Activated CD4-positive, alpha-beta T cell treated with anti-CD3 and anti-CD28 coated beads, Interleukin-2, amount 50 U/mL, for 1 hour (primary cell): ENCODE results near the gene RNF17.
"Not testable (repeated sequence)": the region's sequence is repeated elsewhere in the genome, so short reads cannot be mapped to it uniquely, and the experiment has no call there.

Experiments used
- DNase-seq: peaks from one replicate; pipeline ENCODE4 v3.0.0-alpha.2; 2020

RNF17 gene

DNA sequence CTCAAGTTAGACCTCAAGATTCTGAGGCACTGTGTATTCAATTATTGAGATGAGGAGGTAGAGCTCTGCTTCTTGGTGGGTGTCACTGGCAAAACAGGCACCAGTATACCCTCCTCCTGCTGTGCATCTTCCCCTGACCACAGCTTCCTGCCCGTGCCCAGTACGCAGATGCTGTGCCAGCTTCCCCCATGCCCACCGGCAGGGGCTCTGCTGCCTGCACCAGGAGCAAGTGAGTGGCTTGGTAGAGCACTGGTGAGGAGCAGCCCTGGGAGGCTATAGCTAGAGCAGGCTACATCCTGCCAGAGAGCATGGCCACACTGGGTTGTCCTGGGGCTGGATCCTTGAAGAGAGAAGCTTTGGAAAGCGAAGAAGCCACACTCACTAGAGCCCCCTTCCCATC is 21.0 kb upstream of the RNF17 start:
- DNase-seq: no peak

DNA sequence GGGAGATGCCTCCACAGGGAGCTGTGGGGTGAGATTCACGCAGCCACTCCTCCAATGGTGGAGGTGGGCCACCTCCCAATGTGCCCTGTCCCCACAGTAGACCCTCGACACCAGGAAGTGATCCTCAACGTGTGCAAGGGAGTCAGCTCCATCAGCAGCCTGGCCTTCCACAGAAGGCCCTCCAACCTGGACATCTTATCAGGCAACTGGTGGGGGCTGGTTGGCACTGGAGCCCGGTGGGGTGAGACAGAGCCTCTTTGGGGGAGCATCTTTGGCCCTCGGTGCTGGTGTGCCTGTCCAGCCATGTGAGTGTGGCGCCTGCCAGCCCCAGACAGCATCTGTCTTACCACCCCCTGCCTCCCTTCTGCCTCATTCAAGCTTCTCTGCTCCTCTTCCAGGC is 19.7 kb upstream of the RNF17 start:
- no peak for DNase-seq

DNA sequence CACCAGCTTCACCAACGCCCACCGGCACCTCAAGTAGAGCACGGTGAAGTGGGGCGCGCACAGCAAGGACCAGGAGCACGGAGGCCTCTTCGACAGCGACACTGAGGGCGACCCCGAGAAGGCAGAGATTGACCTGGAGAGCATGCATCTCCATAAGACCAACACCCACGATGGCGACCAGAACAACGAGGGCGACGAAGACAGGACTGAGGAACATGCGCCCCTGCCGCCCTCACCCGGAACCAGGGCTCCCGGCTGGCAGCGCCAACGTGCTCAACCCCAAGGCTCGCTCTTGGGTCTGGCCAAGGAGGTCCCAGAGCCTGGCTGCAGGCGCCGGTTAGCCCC is 18.5 kb upstream of the RNF17 start:
- DNase-seq: no peak

DNA sequence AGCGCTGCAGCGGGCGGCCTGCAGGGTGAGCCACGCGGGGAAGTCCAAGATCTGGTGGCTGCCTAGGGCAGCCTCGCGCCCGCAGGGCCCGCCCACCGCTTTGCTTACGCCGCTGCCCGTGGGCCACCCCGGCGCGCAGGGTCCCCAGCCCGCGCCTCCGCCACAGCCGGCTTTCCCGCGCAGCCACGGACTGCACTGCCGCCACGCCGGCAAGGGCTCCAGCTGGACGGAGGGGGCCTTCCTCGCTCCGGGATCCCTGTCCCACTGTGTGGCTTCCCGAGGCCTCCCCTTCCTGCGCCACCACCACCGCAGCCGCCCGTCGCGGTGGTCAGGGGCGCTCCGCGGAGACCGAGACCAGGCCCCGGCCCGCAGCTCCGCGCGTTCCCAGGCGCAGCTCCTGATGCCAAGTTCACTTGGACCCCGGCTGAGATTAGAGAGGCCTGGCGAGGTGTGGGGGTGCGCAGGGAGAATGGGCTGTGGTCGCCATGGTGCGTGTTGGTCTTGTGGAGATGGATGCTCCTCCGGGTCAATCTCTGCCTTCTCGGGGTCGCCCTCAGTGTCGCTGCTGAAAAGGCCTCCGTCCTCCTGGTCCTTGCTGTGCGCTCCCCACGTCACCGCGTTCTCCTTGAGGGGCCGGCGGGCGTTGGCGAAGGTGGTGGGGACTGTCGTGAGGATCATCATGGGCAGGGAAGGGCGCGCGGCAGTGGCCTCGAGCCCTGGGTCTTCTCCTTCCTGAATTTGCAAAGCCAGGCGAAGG is 17.9 kb upstream of the RNF17 start:
- DNase-seq: no peak

DNA sequence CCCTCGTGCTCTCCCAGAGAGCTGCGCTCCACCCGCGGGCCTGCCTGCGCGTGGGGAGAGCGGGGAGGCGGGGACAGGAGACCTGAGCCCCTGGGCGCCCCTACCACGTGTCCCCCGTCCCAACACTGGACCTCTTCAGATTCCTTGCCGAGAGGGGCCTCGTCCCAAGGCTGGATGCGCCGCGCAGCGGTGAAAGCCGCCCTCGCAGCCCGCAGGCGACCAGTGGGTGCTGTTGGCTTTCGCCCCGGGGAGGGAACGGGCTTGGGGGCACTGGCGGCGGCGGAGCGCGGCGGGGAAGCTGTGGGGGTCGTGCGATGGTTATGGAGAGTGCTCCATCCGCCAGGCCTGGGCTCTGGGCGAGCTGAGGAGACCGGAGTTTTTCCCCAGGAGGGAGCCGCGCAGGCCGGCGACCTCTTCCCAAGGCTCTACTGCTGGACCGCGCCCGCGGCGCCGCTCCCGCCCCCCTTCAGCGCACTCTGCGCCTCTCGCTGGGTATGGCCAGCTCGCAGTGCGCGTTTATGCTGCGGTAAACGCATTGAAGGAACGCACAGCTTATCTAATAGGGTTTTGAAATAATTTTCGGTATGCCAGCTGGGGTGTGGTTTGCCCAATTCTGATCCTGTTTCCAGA is 17.2 kb upstream of the RNF17 start:
- DNase-seq: no peak

GRCh38 chr13:24747248-24748060 is 16.5 kb upstream of the RNF17 start:
- DNase-seq: no peak

- no peak for DNase-seq
Observed at GRCh38 chr13:24748061-24748400, 15.9 kb upstream of the RNF17 start.

- DNase-seq: no peak
Observed at GRCh38 chr13:24759197-24759596, 4.8 kb upstream of the RNF17 start.

DNA sequence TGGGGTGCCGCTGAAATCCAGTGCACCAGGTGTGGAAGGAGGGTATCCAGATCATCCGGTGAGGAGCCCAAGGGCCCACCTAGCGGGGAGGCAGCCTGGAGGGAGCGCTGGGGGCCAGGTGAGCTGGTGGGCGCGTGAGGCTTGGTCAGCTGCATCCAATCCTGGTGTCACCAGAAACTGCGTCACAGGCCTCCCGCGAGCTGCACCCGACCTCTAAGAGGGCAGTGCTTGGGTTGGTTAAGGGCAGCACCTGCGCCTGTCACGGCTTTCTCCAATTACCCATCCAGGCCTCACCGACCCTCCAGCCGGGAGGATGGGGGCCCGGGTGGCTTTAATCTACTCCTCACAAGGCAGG is 284 bp downstream of the RNF17 start:
- DNase-seq: no peak

DNA sequence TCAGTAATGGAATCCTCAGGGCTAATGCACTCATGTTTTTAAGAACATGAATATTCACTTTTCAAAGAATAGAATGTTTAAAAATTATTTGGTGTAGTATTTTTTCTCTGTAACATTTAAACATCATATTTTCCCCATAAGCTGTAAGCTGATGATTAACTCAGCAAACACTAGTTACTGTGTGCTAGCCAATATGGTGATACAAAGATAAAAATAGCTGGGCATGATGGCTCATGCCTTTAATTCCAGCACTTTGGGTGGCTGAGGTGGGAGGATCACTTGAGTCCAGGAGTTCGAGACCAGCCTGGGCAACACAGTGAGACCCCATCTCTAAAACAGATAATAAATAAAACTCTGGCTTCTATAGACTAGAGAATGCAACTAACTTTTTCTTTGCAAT is 13.2 kb downstream of the RNF17 start:
- DNase-seq: no peak

- no peak for DNase-seq
Observed at GRCh38 chr13:24784319-24784718, 20.4 kb downstream of the RNF17 start.

DNA sequence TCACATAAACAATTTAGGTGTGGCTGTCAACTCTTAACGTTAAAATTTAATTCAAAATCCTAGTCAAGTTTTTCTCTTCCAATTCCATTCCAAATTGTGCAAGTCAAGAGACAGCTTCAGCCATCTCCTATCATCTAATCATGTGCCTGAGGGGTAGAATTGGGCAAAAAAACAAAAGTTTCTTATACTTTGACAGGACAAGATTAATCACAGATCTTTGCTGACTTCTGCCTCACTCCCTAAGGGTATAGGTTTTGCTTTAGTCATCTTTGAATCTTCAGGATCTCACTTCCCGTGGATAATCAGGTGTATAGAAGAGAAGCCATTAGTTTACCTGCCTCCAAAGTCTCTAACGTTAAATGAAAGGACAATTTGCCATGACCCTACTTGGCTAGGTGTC is 24.6 kb downstream of the RNF17 start:
- no peak for DNase-seq

DNA sequence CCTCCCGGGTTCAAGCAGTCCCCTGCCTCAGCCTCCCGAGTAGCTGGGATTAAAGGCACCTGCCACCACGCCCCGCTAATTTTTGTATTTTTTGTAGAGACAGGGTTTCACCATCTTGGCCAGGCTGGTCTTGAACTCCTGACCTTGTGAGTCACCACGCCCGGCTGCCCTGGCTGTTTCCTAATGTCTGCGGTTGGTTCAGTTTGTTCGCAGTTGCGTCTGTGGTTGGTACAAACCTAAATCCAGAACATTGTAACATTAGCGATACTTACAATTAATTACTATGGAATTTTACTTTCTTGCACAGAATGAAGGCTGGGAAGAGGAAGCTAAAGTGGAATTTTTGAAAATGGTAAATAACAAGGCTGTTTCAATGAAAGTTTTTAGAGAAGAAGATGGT is 38.1 kb downstream of the RNF17 start:
- DNase-seq: no peak

- no peak for DNase-seq
Observed at GRCh38 chr13:24821207-24821606, 57.2 kb downstream of the RNF17 start.

DNA sequence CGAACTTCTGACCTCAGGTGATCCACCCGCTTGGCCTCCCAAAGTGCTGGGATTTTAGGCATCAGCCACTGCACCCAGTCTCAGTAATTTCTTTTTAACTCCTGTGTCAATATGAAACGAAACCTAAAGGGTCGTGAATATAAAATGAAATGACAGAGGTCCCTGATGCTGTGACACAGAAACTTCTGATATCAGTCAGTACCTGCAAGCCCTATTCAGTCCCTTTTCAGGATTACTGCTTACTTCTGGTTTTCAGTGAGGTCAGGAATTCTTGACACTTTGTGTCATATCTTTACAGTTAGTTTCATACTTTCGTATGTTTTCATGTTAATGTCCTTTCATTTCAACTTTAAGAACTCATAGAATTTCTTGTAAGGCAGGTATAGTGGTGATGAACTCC is 58.7 kb downstream of the RNF17 start:
- DNase-seq: no peak

GRCh38 chr13:24823122-24823710 is 59.2 kb downstream of the RNF17 start:
- DNase-seq: not testable (repeated sequence)

GRCh38 chr13:24827799-24828198 is 63.8 kb downstream of the RNF17 start:
- no peak for DNase-seq

GRCh38 chr13:24834902-24835510 is 71.0 kb downstream of the RNF17 start:
- DNase-seq: no peak

GRCh38 chr13:24837528-24837927 is 73.6 kb downstream of the RNF17 start:
- DNase-seq: not testable (repeated sequence)

DNA sequence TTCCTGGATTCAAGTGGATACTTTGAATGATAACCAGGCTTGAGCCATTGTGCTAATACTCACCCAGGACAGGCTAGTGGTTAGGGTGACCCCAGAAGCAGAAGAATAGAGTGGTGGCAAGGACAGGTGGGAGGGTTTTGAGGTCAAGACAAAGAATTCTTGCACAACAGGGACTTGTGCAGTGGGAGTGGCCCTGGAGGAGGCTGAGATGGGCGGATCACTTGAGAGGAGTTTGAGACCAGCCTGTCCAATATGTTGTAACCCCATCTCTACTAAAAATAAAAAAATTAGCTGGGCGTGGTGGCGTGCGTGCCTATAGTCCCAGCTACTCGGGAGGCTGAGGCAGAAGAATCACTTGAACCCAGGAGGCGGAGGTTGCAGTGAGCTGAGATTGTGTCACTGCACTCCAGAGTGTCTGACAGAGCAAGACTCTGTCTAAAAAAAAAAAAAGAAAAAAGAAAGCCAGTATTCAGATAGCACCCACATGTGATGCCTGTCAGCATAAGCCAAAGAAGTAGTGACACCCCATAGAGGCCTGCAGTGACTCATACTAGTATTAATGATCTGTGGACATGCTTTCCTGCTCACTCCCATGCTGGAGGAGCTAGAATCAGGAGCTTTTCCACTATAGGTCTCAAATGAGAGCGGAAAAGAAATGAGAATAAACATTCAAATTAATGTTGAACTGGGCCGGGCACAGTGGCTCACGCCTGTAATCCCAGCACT is 78.7 kb downstream of the RNF17 start:
- no peak for DNase-seq

DNA sequence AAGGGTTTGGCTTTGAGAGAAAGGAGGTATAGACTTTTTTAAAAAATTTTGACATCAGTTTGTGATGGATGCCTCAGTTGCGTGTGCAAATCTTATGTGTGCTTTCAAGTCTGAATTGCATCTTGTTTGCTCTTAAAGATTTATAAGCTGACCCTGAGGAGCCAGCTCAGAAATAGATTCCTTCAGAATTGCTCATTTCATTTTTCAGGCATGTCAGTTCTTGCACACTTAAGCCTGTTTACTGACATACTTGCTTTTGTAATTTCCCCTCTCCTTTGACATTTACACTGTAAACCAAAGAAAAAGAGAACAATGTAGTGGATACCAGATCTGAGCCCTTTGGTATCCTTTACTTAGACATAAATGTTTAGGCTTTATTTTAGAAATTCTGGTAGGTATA is 87.6 kb downstream of the RNF17 start:
- no peak for DNase-seq

- no peak for DNase-seq
Observed at GRCh38 chr13:24854311-24854710, 90.3 kb downstream of the RNF17 start.

DNA sequence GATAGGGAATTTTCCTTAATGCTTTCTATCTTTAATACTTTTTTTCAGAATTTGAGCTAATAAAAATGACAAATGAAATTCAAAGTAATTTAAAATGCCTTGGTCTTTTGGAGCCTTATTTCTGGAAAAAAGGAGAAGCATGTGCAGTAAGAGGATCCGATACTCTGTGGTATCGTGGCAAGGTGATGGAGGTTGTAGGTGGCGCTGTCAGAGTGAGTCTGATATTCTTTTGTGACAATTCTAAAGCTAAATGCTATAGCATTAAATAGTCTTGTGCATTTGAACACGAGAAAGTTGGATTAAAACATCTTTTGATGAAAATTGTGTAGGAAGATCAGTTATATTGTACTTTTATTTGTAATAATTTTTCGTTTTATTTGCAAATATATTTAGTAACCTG is 95.0 kb downstream of the RNF17 start:
- DNase-seq: no peak
